GM11168 (cell line): Measurements from ENCODE around the gene SLC9A9.
"Not testable (repeated sequence)": the region's sequence is repeated elsewhere in the genome, so short reads cannot be mapped to it uniquely, and the experiment has no call there.

Experiments used
- in situ Hi-C: fragments of 300-500 bp; cut with MboI; formaldehyde crosslinking; loops from one replicate; pipeline ENCODE4 v1.12.0; 2022; ENCODE audit warnings: low sequenced_read_pairs; ENCODE audit not compliant: unreplicated experiment

Gene SLC9A9

GRCh38 chr3:143812481-143812880 is 35.8 kb downstream of the SLC9A9 start:
- in situ Hi-C loops, result no loop called here

DNA sequence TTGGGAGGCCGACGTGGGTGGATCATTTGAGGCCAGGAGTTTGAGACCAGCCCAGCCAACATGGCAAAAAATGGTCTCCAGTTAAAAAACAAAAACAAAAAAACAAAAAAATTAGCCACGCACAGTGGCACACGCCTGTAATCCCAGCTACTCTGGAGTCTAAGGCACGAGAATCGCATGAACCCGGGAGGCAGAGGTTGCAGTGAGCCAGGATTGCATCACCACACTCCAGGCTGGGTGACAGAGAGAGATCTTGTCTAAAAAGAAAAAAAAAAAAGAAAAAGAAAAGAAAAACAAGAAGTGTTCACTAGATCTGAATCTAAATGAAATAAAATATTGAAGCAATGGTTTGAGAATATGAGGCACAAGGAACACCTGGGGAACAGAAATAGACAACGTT is 36.7 kb downstream of the SLC9A9 start:
- in situ Hi-C loops, result no loop called here

DNA sequence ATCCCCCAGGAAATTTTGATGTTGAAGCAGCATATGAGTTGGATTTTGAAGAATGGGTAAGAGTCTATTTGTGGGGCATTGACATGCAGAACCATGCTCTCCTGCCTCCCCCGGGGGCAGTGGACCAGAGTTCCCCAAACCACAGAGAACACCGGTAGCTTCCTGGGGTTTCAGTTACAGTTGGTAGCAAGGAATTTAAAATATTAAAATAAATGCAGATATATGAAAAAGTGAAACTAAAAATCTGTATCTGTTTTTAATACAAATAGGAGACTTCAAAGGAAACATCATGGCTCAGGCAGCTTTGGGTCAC is 37.4 kb downstream of the SLC9A9 start:
- in situ Hi-C loops, result no loop called here

- in situ Hi-C loops, result no loop called here
These were observed 37.9 kb downstream of the SLC9A9 start for GRCh38 chr3:143810166-143810952.

DNA sequence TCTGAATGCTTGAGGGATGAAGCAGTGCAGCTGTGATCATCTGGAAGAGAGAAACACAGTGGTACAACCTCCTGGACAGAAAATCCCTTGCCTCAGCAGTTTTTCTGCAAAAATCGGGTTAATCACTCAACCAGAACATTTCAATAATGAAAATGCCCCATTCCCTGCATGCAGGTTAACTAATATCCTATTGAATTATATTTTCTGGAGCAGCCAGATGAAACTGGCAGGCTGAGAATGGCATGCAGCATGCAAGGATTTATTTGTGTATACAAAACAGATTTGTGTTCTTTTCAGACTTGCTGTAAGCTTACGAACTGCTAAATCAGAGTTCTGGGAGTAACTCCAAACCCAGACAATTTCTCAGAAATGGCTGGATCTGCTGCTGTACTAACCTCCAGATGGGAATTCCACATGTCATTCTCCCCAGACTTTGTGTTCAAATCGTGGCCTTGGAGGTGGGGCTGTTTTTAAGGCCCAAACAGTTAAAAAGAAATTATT is 39.1 kb downstream of the SLC9A9 start:
- in situ Hi-C loops, result no loop called here

DNA sequence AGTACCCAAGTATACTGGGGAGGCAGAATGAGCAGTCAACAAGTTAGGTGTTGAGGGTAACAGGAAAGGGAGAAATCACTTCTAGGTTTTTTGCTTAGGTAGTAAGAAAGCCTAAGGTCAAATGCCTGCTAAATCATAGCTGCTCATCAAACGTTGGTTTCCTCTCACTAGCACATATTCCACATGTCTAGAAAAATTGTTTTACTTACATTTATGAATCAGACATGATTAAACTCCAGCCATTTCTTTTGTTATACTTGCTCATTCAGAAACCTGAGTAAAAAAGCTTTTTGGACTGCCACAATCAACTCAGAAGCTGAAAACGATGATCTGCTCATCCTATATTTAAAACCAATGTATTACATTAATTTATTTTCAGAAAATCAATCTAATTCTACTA is 40.2 kb downstream of the SLC9A9 start:
- in situ Hi-C loops, result no loop called here

DNA sequence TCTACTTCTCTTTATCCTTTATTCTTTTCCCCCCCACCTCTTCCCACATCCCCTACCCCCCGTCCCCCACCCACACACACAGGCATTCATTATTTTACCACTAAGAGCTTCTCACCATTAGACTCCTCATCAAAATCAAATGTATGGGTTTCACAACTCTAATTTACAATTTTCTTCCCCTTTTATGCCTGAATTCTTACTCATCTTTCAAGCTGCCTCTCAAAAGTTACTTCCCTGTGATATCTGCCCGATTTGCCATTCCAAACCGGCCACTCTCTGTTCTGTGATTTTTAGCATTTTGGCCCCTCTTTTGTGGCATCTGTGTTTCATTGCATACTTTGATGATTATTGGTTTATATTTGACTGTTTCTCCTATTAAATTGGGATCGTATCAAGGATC is 42.2 kb downstream of the SLC9A9 start:
- in situ Hi-C loops, result no loop called here

DNA sequence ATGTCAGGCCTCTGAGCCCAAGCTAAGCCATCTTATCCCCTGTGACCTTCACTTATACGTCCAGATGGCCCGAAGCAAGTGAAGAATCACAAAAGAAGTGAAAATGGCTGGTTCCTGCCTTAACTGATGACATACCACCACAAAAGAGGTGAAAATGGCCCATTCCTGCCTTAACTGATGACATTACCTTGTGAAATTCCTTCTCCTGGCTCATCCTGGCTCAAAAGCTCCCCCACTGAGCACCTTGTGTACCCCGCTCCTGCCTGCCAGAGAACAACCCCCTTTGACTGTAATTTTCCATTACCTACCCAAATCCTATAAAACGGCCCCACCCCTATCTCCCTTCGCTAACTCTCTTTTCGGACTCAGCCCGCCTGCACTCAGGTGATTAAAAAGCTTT is 42.8 kb downstream of the SLC9A9 start:
- in situ Hi-C loops, result not testable (repeated sequence)

- in situ Hi-C loops, result not testable (repeated sequence)
These were observed 47.2 kb downstream of the SLC9A9 start for GRCh38 chr3:143801046-143801445.

DNA sequence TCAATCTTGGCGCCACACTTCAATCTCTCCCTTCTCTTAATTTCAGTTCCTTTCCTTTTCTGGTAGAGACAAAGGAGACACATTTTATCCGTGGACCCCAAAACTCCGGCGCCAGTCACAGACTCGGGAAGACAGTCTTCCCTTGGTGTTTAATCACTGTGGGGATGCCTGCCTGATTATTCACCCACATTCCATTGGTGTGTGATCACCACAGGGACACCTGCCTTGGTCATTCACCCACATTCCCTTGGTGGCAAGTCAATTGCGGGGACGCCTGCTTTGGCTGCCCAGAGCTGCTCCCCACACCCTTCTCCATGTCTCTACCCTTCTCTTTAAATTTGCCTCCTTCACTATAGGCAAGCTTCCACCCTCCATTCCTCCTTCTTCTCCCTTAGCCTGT is 50.1 kb downstream of the SLC9A9 start:
- in situ Hi-C loops, result not testable (repeated sequence)

GRCh38 chr3:143795874-143796273 is 52.4 kb downstream of the SLC9A9 start:
- in situ Hi-C loops, result no loop called here

DNA sequence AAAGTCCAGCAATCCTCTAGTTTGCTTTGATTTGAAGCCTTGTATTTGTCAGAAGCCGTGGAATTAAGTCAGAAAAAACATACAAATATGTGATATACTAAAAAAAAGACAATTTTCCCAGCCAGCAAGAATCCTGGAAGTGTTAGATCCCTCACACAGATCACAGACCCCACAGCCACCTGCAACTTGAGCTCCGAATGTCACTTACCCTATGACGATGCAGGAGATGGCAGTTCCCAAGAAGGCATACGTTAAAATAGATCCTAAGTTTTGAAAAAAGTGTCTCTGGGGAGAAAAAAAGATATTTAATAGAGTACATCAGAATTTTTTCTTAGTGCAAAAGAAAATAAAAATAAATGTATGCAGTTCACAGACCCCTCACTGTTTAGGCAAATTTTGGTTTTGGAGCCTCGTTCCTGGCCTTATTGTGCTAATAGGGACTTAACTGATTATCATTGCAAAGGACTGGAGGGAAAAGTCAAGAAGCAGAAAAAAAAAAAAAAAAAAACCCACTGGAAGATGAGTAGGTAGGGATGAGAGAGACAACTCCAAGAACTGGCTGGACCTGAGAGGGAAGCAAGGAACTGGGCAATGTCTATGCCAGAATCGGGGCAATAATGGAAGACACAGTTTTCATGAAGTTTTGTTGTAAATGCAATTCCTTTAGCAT is 53.3 kb downstream of the SLC9A9 start:
- in situ Hi-C loops, result no loop called here

DNA sequence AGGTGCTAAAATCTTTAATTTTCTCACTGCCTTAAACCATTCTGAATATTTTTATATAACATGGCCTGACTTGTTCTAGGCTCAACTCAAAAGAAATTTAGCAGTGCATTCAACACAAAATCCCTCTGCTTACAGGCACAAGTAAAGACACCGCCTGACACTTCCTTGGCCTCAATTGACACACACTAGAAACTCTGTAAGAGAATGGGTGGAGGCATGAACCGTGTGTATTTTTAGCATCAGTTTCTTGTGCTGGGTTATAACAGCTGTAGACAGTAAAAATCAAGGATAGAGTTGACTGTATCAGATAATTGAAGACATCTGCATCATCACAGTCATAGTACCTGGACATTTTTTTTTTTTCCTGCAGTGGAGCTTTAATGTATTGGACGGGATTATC is 54.3 kb downstream of the SLC9A9 start:
- in situ Hi-C loops, result no loop called here

GRCh38 chr3:143791386-143791785 is 56.9 kb downstream of the SLC9A9 start:
- in situ Hi-C loops, result no loop called here

DNA sequence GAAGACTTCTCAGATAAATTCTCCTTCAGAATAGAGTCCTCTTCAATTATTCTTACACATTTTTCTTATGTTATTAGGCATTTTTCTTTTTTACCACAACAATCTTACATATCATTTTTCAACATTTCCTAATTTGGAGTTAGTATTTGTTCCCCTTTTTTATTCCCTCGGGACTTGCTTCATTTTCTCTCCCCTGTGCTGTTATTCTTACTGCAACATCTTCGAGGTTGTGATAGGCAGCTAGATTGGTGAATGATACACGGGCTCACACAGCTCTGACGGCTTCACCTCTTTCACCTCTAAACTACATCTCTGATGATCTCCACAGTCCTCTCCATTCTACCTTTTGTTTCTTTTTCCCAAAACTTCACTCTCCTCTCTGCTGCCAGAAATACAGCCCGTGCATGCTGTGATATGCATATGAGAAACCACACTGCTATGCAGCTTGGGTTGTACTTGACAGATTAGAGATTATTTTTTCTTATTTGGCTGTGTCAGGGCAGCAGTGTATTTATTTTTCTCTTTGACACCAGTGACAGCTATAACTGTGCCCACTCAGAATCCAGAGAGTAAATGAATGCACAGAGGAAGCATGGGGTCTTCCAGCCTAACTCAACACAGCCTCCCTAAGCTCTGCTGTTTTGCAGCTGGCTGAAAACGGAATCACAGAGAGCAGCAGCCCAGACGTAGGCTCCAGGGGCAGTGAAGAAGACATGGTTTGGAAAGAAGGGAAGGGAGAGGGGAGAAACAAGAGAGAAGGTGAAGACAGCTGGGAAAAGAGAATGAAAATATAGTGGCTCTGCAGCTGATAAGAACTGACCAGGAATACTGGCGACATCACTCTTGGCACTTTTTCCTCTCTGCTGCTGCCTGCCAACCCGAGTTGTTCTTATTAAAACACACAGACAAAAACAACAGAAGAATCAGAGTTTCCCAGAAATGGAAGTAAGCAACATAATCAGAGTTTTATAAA is 61.8 kb downstream of the SLC9A9 start:
- in situ Hi-C loops, result no loop called here

DNA sequence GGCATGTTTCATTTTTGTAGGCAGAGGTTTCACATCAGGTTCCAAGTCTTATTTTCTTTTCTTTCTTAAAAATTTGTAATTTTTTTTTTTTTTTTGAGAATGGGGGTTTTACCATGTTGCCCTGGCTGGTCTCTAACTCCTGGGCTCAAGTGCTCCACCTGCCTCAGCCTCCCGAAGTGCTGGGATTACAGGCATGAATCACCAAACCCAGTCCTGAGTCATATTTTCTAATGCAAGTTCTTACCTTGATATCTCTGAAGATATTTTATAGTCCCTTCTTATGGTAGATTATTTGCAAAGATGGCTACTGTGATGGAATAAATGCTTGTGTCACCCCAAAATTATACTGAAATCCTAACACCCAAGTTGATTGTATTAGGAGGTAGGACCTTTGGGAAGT is 63.8 kb downstream of the SLC9A9 start:
- in situ Hi-C loops, result no loop called here

DNA sequence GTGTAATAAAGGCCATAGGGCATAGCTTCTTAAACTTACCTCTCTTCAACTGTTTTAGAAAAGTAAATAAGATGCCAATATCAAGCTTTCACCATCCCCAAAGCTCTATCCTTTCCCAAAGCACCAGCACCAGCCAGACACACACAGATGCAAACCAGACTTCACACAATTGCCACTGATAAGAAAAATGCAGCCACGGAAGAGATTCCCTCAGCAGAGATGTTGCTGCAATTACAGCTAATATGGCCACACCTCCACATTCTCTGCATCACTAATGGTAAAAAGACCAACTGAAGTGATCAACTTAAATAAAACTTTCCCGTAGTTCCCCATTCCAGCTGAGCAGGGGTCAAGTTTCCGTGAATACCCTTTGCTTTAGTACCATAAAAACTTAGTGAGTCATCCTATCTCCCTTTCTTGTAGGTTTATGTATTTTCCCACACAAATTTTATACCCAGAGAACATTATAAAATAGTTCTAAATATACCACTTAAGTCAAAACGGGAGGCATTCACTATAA is 64.4 kb downstream of the SLC9A9 start:
- in situ Hi-C loops, result no loop called here

DNA sequence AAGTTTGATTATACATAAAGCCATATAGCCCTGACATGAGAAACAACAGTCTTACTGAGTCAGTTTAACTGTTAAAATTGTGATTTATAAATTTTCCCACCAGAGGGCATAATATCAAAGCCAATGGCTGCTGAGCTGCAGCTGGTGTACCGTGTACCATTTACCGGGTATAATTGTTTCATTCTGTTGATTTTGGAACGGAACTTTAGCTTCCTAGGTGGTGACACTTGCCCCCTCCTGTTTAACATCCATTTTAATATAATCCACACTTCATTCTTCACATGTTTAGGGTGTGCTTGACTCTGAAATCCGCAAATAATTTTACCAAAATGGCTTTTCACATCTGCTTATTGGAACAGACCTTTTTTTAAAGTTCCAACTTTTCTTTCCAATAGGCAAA is 72.8 kb downstream of the SLC9A9 start:
- in situ Hi-C loops, result no loop called here

DNA sequence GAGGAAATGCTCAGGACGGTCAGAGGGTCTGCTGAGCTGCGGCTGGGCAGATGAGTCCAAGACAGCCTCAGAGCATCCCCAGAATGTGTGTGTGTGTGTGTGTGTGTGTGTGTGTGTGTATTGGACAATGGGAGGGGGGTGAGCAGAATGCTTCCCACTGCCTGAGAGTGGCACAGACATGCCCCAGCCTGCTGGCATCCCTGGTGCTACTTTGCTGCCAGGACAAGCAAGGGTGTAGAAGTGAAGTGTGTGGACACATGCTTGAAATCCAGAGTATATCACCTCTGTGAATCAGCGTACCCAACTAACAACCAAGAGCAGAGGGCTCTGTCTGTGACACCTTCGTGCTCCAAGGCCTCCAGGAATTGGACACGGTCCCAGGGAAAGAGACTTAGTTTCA is 76.3 kb downstream of the SLC9A9 start:
- in situ Hi-C loops, result no loop called here

DNA sequence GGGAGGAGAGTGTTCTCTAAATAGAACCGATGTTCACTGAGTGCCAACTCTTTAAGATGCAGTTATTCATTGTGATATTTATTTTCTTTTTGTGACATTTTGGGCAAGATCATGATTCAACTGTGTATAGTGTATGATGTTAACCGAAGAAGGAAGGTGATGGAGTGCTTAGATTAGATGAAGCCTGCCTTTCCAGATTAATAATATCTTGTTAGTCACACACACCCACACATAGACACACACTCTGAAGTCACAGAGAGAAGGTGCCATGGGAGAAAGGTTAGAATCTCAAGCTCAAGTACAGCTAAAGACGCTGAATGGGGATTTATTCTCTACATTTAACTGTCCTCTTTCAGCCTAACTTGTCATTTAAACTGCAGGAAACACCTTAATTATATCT is 77.0 kb downstream of the SLC9A9 start:
- in situ Hi-C loops, result no loop called here

- in situ Hi-C loops, result no loop called here
These were observed 77.9 kb downstream of the SLC9A9 start for GRCh38 chr3:143770391-143770790.
